ENCODE measurements around the gene ZMAT5. TPM values are rescaled to one million over a fixed set of nuclear protein-coding genes. Genes with fewer than 3 reads are reported as not detected.

Gene ZMAT5
- total and polyA plus RNA-seq, 10 of the 15 experiments (the other 5 are each of a cell fraction or from before 2014, with no cell fraction given) = 2.3 to 43.0 (median 21.9) TPM

DNA sequence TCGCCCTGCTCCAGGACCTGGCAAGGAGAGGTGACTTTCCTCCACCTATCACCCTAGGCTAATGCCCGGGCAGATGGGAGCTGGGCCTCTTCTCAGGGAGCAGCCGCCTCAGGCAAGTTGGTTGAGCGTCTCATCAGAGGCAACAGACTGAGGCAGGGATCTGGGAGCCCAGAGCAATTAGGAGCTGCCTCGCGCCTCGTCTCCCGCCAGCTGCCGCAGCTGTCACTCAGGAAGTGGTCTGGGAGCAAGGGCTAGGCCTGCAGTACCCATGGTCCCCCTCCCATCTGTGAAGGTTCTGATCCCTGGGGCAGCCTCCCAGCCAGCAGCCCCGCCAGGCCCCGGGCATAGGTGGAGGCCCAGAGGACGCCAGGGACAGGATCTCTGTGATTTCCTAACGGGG, 51.6 kb downstream of the ZMAT5 start (continued):
- TF ChIP-seq, protein P1, sequence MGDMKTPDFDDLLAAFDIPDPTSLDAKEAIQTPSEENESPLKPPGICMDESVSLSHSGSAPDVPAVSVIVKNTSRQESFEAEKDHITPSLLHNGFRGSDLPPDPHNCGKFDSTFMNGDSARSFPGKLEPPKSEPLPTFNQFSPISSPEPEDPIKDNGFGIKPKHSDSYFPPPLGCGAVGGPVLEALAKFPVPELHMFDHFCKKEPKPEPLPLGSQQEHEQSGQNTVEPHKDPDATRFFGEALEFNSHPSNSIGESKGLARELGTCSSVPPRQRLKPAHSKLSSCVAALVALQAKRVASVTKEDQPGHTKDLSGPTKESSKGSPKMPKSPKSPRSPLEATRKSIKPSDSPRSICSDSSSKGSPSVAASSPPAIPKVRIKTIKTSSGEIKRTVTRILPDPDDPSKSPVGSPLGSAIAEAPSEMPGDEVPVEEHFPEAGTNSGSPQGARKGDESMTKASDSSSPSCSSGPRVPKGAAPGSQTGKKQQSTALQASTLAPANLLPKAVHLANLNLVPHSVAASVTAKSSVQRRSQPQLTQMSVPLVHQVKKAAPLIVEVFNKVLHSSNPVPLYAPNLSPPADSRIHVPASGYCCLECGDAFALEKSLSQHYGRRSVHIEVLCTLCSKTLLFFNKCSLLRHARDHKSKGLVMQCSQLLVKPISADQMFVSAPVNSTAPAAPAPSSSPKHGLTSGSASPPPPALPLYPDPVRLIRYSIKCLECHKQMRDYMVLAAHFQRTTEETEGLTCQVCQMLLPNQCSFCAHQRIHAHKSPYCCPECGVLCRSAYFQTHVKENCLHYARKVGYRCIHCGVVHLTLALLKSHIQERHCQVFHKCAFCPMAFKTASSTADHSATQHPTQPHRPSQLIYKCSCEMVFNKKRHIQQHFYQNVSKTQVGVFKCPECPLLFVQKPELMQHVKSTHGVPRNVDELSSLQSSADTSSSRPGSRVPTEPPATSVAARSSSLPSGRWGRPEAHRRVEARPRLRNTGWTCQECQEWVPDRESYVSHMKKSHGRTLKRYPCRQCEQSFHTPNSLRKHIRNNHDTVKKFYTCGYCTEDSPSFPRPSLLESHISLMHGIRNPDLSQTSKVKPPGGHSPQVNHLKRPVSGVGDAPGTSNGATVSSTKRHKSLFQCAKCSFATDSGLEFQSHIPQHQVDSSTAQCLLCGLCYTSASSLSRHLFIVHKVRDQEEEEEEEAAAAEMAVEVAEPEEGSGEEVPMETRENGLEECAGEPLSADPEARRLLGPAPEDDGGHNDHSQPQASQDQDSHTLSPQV (IDR thresholded peaks at IDR 0.05) = no peak
- TF ChIP-seq TBL1XR1 (IDR thresholded peaks at IDR 0.05; ENCODE audit: low read depth, low read length) (no peak), HCFC1 (IDR thresholded peaks at IDR 0.05; ENCODE audit: low read length) (no peak)

DNA sequence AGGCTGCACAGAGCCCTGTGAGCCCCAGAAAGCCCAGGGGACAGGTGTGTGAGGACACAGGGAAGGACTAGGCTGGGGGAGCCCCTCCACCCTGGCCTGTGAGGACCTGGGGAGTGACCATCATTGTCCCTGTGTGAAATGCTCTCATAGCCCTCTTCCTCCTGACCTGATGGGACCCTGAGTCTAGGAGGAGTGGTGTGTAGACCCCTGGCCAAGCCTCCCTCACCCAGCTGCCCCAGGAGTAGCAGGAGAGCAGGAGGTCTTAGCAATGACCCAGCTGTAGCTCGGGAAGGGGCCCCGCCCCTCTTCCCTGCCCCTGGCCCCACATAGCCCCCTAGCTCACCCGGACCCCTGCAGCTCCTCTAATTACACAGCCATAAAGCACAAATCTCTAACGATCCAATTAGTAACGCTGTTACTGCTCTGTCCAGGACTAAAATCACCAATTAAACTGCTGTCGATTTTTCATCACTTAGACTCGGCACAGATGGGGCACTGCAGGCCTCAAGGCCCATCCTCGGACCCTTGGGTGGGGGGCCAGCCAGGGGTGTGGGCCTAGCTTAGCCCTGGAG, 53.6 kb downstream of the ZMAT5 start:
- DNase-seq (ENCODE audit: low read depth, low spot score) (no peak), FAIRE-seq (no peak), ATAC-seq (no peak)
- no TSS peak for BruUV-seq (replicated peaks)
- no peaks in the 10 kb centered on the region for H3K4me1 ChIP-seq (ENCODE audit: control insufficient read depth, insufficient read depth, low read length)
- ChIA-PET SMC1A (ENCODE audit: uncharacterized antibody, unreplicated experiment) (no interaction called here), CTCF (no interaction called here), RAD21 (ENCODE audit: unreplicated experiment) (no interaction called here), POLR2A (no interaction called here)
- intact Hi-C loops (cut with micrococcal nuclease; ENCODE audit: unreplicated experiment) = no loop called here
- no peaks in the 10 kb centered on the region for H3K9me3 ChIP-seq (replicated peaks; ENCODE audit: control insufficient read depth, insufficient read depth, low read length)
- no peak overlapping the region for H2AFZ ChIP-seq (ENCODE audit: control insufficient read depth, low read depth, low read length)
- TF ChIP-seq SIX5 (IDR thresholded peaks at IDR 0.05; ENCODE audit: low read depth, low read length, severe bottlenecking) (no peak), FOXM1 (IDR thresholded peaks at IDR 0.05; ENCODE audit: low read depth, low read length) (no peak), EZH2 (IDR thresholded peaks at IDR 0.05; ENCODE audit: borderline replicate concordance, control insufficient read depth, low read depth, low read length) (no peak), JUNB (IDR thresholded peaks at IDR 0.05) (no peak), SREBF2 (IDR thresholded peaks at IDR 0.05; ENCODE audit: low read length) (no peak)
- TF ChIP-seq, protein P2, sequence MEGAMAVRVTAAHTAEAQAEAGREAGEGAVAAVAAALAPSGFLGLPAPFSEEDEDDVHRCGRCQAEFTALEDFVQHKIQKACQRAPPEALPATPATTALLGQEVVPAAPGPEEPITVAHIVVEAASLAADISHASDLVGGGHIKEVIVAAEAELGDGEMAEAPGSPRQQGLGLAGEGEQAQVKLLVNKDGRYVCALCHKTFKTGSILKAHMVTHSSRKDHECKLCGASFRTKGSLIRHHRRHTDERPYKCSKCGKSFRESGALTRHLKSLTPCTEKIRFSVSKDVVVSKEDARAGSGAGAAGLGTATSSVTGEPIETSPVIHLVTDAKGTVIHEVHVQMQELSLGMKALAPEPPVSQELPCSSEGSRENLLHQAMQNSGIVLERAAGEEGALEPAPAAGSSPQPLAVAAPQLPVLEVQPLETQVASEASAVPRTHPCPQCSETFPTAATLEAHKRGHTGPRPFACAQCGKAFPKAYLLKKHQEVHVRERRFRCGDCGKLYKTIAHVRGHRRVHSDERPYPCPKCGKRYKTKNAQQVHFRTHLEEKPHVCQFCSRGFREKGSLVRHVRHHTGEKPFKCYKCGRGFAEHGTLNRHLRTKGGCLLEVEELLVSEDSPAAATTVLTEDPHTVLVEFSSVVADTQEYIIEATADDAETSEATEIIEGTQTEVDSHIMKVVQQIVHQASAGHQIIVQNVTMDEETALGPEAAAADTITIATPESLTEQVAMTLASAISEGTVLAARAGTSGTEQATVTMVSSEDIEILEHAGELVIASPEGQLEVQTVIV (IDR thresholded peaks at IDR 0.05; ENCODE audit: borderline replicate concordance, partially characterized antibody) = no peak
- H4K20me1 ChIP-seq (ENCODE audit: control insufficient read depth, insufficient read depth) = no peaks in the 10 kb centered on the region
- no peaks in the 10 kb centered on the region for H3K79me2 ChIP-seq (ENCODE audit: control insufficient read depth, insufficient read depth, low read length)
- H3K36me3 ChIP-seq (ENCODE audit: control insufficient read depth in 2 of 2, insufficient read depth in 2 of 2, low read length in 1 of 2) = no peaks in the 10 kb centered on the region
- H3K4me3 ChIP-seq = no peak overlapping the region
- WGBS (ENCODE audit: insufficient coverage, insufficient replicate concordance, low lambda C conversion rate, missing lambda C conversion rate) = 15% methylated on average over 8 of the region's 8 CpGs
- H3K4me2 ChIP-seq (ENCODE audit: control insufficient read depth, insufficient read depth) = no peak overlapping the region
- in situ Hi-C loops (cut with MboI) = no loop called here
- H3K9ac ChIP-seq (ENCODE audit: control insufficient read depth, insufficient read depth, low read length) = no peak overlapping the region
- H3K27ac ChIP-seq (ENCODE audit: control insufficient read depth, insufficient read depth) = no peak overlapping the region
- no peaks in the 10 kb centered on the region; a peak in 1 of 4 replicates for H3K27me3 ChIP-seq (replicated peaks in 1 of 2; ENCODE audit: control insufficient read depth in 2 of 2, insufficient read depth in 2 of 2, low read length in 1 of 2)

All from GM12878 (cell line).